ENCODE measurements around the gene DAZL.
A peak's percentile ranks its signal among the peaks of the same experiment; 100 is the strongest.
"Not testable (repeated sequence)": the region's sequence is repeated elsewhere in the genome, so short reads cannot be mapped to it uniquely, and the experiment has no call there.

Gene DAZL

GRCh38 chr3:16604887-16605602, at the start of gene DAZL:
DAZL (minus strand) TSS chr3:16605423; CDS start chr3:16605205, 218 bp downstream.
- no peak for DNase-seq

- no peak for DNase-seq
Observed at GRCh38 chr3:16654976-16655375, 49.8 kb upstream of the DAZL start.

GRCh38 chr3:16653712-16654111, 48.5 kb upstream of the DAZL start:
- DNase-seq, result no peak

- no peak for DNase-seq
Observed at GRCh38 chr3:16647668-16648067, 42.4 kb upstream of the DAZL start.

- no peak for DNase-seq
Observed at GRCh38 chr3:16639806-16640205, 34.6 kb upstream of the DAZL start.

- DNase-seq, result no peak
Observed at GRCh38 chr3:16633948-16634347, 28.7 kb upstream of the DAZL start.

GRCh38 chr3:16632395-16632794, 27.2 kb upstream of the DAZL start:
- no peak for DNase-seq

- no peak for DNase-seq
Observed at GRCh38 chr3:16618721-16619120, 13.5 kb upstream of the DAZL start.

GRCh38 chr3:16617155-16617554, 11.9 kb upstream of the DAZL start:
- not testable (repeated sequence) for DNase-seq

- DNase-seq, result no peak
Observed at GRCh38 chr3:16616083-16616482, 10.9 kb upstream of the DAZL start.

- DNase-seq, result no peak
Observed at GRCh38 chr3:16614033-16615031, 9.1 kb upstream of the DAZL start.

GRCh38 chr3:16609927-16610580, 4.8 kb upstream of the DAZL start:
- DNase-seq, result no peak

- DNase-seq, result no peak
Observed at GRCh38 chr3:16608816-16609215, 3.6 kb upstream of the DAZL start.

GRCh38 chr3:16607718-16608117, 2.5 kb upstream of the DAZL start:
- no peak for DNase-seq

GRCh38 chr3:16606398-16606797, 1.2 kb upstream of the DAZL start:
- DNase-seq, result no peak

GRCh38 chr3:16605966-16606365, 743 bp upstream of the DAZL start:
- DNase-seq, result no peak

GRCh38 chr3:16604433-16604832, 790 bp downstream of the DAZL start:
- DNase-seq, result no peak

GRCh38 chr3:16601537-16602005, 3.7 kb downstream of the DAZL start:
- no peak for DNase-seq

GRCh38 chr3:16600780-16601536, 4.3 kb downstream of the DAZL start:
- peak; percentile 74 for DNase-seq

- DNase-seq, result no peak
Observed at GRCh38 chr3:16599694-16600093, 5.5 kb downstream of the DAZL start.

GRCh38 chr3:16596352-16597032, 8.7 kb downstream of the DAZL start:
- DNase-seq, result peak; percentile 83

- DNase-seq, result peak; percentile 6
Observed at GRCh38 chr3:16595778-16596177, 9.4 kb downstream of the DAZL start.
